ENCODE results near the gene DTX3L.

DNA sequence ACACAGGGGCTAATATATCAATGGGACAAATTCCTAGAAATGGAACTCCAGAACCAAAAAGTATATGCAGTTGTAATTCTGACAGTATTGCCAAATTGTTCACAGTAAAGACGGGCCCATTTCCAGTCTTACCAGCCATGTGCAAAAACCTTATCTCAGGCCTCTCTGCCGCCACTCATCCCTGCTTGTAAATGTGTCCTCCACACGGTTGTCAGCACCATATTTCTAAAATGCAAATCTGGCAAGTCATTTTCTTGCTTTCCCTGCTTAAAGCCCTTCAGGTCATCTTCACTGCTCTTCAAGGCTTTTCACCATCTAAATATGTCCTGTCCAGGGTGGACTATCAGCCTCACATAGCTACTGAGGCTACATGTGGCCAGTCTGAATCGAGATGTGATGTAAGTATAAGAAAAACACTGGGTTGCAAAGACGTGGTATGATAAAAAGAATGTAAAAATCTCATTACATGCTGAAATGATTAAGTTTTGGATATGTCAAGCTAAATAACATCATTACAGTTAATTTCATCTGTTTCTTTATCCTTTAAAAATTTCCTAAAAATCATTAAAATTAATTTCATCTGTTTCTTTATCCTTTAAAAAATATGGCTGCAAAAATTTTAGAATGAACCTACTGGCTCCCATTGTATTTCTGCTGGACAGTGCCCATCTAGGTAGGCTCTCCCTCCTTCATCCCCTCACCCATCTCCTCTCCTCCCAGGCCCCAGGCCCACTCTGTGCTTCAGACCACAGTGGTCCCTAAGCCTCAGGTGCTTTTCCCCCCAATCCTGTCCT lies 1.0 kb upstream of the DTX3L start:
- TF ChIP-seq, protein P1, sequence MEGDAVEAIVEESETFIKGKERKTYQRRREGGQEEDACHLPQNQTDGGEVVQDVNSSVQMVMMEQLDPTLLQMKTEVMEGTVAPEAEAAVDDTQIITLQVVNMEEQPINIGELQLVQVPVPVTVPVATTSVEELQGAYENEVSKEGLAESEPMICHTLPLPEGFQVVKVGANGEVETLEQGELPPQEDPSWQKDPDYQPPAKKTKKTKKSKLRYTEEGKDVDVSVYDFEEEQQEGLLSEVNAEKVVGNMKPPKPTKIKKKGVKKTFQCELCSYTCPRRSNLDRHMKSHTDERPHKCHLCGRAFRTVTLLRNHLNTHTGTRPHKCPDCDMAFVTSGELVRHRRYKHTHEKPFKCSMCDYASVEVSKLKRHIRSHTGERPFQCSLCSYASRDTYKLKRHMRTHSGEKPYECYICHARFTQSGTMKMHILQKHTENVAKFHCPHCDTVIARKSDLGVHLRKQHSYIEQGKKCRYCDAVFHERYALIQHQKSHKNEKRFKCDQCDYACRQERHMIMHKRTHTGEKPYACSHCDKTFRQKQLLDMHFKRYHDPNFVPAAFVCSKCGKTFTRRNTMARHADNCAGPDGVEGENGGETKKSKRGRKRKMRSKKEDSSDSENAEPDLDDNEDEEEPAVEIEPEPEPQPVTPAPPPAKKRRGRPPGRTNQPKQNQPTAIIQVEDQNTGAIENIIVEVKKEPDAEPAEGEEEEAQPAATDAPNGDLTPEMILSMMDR (IDR thresholded peaks at IDR 0.05; ENCODE audit: insufficient read depth, low read length), result no peak
- TF ChIP-seq GABPA (IDR thresholded peaks at IDR 0.05; ENCODE audit: low read depth) (no peak), SPI1 (IDR thresholded peaks at IDR 0.05; ENCODE audit: borderline replicate concordance, low read depth) (no peak)
